GM15510 (cell line): ENCODE measurements around the gene GABPA.

Experiments
- POLR2A ChIP-seq: IDR thresholded peaks from 3 replicates; pipeline ENCODE4 v1.6.1; 2011; ENCODE audit warnings: borderline replicate concordance; ENCODE audit not compliant: insufficient read length; ENCODE audit errors: extremely low read depth

Gene GABPA

DNA sequence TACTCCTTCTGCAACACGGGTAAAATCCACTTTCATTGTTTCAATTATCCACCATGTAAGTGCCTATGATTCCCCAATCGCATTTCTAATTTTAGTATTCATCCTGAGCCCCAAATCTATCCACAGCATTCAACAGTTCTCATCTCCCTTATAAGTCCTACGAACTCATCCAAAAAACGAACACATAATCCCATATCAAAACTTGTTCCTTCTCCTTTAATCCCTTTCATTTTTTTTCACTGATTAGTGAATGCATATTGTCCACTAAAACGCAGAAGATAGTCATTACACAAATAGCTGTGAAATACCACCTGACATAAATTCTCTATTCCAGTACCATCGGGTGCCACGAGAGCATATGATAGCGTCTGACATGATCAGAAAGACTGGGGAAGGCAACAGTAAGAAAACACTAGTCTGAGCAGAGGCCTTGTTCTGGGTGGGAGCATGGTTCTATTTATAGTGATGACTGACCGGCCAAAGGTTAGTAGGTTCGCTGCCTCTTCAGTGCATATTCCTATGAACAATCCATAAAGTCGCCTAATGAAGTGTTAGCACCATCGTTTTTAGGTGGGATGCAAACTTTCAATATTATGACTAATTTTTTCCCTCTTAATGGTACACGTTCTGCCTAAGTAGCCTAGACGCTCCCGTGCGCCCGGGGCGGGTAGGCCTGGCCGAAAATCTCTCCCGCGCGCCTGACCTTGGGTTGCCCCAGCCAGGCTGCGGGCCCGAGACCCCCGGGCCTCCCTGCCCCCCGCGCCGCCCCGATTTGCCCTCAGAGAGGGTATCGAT lies 716 bp upstream of the GABPA start:
- TF ChIP-seq POLR2A = no peak

GRCh38 chr21:25734654-25734903 lies 193 bp upstream of the GABPA start:
- peak; percentile 94 for TF ChIP-seq POLR2A

DNA sequence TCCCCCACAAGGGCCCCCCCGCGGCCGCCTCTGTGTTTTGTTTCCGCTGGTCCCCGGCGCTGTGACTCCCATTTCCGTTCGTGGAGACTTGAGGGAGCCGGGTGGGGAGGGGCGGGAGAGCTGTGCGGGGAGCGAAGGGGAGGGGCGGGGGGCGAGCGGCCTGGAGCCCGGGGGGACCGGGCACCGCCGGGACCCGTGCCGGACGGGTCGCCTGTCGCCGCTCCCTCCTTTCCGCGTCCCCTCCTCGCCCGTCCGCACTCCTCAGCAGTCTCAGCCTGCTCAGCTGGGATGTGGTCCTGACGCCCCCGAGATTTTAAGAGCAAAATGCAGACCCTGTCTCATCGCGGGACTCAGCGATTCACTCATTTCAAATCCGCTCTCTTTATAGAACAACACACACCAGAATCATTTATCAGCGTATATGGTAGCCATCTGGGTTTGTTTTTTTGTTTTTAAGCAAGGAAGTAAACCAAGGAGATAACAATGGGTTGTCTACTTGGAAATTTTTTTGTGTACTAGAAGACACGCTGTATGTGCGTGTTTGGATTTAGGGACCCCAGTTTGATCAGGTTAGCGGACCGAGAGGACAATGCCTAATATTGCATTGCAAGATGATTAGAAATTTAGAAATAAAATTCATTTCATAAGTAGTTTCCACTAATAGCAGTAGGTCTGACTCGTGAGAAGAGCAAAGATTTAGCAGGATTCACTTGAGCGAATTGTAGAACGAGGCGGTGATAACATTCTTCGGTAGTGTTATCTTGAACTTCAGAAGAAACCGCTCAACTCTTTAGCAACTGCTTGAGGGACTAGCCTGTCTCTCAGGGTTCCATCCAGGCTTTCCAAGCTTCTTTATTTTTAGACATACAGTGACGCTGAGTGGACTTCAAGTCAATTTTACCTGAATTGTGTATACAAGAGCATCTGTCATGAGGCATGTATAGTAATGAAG lies 1.1 kb downstream of the GABPA start:
- TF ChIP-seq POLR2A = no peak

DNA sequence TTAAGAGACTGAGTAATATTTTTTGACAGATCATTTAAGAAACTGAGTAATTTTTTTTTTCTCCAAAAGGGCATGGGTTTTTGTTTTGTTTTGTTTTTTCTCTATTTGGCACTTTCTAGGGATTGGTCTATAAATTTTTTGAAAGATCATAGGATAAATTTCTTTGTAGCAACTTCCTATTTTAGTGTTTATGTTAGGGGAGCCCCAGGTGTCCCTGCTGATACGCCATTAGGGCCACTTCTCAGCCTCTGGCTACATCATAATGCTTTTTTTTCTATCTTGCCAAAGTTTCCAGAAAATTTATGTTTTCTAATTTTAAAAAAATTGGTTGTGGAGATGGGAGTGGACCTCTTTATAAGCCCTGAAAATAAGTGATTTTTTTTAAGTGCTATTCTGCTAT lies 2.6 kb downstream of the GABPA start:
- TF ChIP-seq POLR2A = no peak

- no peak for TF ChIP-seq POLR2A
Observed at GRCh38 chr21:25742900-25743299, 8.1 kb downstream of the GABPA start.

GRCh38 chr21:25744854-25745253 lies 10.1 kb downstream of the GABPA start:
- no peak for TF ChIP-seq POLR2A

- TF ChIP-seq POLR2A = no peak
Observed at GRCh38 chr21:25750085-25750484, 15.3 kb downstream of the GABPA start.

- TF ChIP-seq POLR2A = no peak
Observed at GRCh38 chr21:25752416-25752815, 17.6 kb downstream of the GABPA start.

DNA sequence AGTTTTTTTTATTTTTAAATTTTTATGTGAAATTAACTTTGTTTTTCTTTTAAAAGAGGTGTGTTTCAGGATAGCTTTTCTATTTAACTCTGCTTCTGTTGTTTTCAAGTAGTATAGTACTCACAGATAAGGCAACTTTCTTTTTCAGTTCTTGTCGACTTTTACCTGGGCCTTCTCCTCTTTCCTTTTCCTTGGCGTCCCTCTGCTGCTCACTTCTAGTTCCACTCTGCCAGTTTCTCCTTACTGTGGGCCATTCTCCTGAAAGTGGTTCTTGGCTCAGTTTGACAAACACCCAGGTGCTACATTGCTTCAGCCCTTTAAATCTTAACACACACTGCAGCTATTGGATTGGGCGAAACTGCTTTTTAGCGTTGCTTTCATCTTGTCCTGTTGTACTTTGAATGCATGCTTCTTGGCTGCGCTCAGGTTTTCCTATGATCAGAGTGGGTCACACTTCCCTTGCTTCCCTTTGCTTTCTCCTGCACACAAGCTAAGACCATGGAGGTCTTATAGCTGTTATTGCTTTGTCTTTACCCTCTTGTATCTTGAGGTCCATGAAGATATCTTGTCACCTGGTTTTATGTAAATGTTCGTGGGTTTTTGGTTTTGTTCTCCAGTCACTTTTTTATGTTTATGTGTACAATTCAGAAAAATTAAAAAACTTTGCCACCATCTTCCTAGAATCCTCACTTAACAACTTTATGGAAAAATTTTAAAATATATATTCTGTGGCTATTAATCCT lies 21.6 kb downstream of the GABPA start:
- no peak for TF ChIP-seq POLR2A

DNA sequence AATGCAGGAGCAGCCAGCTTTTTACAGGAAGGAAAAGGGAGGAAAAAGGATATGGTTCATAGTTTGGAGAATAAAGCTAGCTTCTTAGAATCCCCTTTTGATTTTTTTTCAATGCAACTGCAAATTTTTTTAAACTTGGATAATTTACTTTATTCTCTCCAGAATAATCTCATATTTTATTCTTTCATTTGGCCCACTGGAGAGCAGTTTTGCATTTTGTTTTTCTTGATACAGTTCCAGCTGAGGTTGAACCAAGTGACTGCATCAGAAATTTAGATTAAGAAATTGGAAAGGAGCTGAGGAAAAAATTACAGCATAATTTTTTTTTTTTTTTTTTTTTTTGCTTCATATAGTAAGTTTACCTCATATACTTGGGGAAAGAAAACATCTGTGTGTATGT lies 22.8 kb downstream of the GABPA start:
- no peak for TF ChIP-seq POLR2A

DNA sequence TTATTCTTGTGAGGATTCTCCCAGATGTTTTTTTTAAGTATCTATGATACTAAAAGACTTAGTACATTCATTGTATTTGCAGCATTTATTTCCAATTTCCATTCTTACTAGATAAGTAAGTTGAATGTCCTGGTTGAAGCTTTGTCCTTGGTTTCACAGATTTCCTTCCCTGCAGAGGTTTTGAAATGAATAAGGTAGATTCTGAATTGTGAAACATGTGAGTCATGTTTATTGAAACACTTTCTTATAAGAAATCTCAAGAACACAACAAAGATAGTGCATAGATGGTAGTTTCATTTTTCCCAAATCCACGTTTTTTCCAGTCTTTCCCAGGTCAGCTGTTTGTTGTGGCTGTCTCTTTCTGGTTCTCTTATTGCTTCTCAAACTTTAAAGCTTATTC lies 24.8 kb downstream of the GABPA start:
- no peak for TF ChIP-seq POLR2A

GRCh38 chr21:25760061-25760460 lies 25.3 kb downstream of the GABPA start:
- TF ChIP-seq POLR2A = no peak

- no peak for TF ChIP-seq POLR2A
Observed at GRCh38 chr21:25760677-25761076, 25.9 kb downstream of the GABPA start.

DNA sequence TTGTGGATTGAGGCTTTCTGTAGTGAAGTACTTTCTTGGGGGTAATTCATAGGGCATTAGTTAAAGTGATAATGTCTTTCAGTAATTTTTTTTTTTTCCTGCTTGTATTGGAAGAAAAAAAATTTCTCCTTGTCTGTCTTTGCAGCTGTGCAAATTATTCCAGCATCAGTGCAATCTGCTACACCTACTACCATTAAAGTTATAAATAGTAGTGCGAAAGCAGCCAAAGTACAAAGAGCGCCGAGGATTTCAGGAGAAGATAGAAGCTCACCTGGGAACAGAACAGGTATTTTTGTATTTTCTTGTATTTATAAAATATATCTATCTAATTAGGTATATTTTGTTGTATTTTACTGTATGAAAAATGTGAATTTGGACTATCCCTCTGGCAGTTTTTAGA lies 29.3 kb downstream of the GABPA start:
- TF ChIP-seq POLR2A = no peak

DNA sequence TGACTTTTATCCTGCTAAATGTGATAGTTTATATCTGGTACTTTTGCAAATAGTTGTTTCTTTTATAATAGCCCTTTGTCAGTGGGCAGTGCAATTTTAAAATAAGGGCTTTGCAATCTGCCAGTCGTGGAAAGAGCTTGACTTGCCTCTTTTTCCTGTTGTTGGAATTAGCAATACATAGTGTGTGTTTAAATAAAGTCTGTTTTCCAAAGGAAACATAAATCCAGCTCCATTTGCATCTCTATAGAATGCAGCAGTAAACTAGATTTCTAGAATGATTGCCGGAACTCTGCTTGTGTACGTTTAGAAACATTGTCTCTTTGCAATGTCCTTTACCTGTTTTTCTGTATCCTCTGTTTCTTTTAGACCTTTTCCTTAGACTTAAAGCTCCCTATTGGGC lies 33.1 kb downstream of the GABPA start:
- no peak for TF ChIP-seq POLR2A

- TF ChIP-seq POLR2A = no peak
Observed at GRCh38 chr21:25772686-25773085, 37.9 kb downstream of the GABPA start.

- TF ChIP-seq POLR2A = no peak
Observed at GRCh38 chr21:25776440-25776839, 41.7 kb downstream of the GABPA start.
